ENCODE data around the gene SINHCAF.

The SINHCAF gene

DNA sequence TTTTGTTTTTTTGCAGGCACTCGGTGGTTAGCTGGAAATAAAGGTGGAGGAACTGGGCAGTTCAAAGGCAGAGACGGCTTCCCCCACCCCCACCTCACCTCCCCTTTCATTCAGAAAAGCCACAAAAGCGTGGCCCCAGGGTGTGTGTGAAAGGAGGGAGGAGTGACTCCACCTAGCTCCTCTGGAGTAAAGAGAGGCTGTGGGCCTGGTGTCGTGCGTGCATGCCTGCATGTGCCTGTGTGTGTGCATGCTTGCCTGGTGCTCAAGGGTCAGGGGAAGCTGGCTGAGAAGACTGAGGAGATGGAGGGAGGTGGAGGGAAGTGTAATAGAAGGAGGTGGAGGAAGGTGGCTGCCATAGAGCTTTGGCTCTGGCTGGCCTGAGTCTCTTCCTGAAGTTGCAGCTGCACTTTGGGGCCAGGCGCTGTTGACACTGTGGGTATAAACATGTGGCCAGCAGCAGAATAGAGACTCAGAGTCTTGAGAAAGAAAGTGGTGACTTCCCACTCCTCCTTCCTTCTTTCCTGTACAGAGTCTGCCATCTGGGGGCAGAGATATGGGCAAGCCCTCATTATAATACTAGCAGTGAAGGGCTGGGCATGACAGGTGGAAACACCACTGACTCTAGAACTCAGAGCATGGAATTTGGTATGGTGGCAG is 36.9 kb upstream of the SINHCAF start:
- no peaks in the 10 kb centered on the region for H3K27me3 ChIP-seq (ENCODE audit: insufficient read depth, low read length)
- H3K27ac ChIP-seq (ENCODE audit: low read depth, low read length): no peak overlapping the region
- no peaks in the 10 kb centered on the region for H3K79me2 ChIP-seq (ENCODE audit: control insufficient read depth, insufficient read depth, low read length, unreplicated experiment)
- peak overlapping the region; percentile 3 for H2AFZ ChIP-seq (ENCODE audit: low read length, unreplicated experiment)
- peak overlapping the region; percentile 39; the same call in 1 of the 2 replicates for H3K4me3 ChIP-seq (ENCODE audit: low read depth, low read length)
- no peaks in the 10 kb centered on the region for H3K4me1 ChIP-seq (ENCODE audit: control insufficient read depth, insufficient read depth, low read length, unreplicated experiment)
- no peaks in the 10 kb centered on the region for H3K36me3 ChIP-seq (ENCODE audit: insufficient read depth, low read length)

- Histone ChIP-seq H3K79me2 (ENCODE audit: control insufficient read depth, insufficient read depth, low read length, unreplicated experiment) (no peaks in the 10 kb centered on the region), H3K36me3 (ENCODE audit: insufficient read depth, low read length) (no peaks in the 10 kb centered on the region), H3K4me3 (ENCODE audit: low read depth, low read length) (peak overlapping the region; percentile 39), H2AFZ (ENCODE audit: low read length, unreplicated experiment) (peak overlapping the region; percentile 3), H3K27ac (ENCODE audit: low read depth, low read length) (no peak overlapping the region), H3K4me1 (ENCODE audit: control insufficient read depth, insufficient read depth, low read length, unreplicated experiment) (no peaks in the 10 kb centered on the region), H3K27me3 (ENCODE audit: insufficient read depth, low read length) (no peaks in the 10 kb centered on the region)
Observed at GRCh38 chr12:31362115-31362758, 36.3 kb upstream of the SINHCAF start.

GRCh38 chr12:31361730-31362114 is 35.8 kb upstream of the SINHCAF start:
- no peak overlapping the region for H3K27ac ChIP-seq (ENCODE audit: low read depth, low read length)
- no peaks in the 10 kb centered on the region for H3K79me2 ChIP-seq (ENCODE audit: control insufficient read depth, insufficient read depth, low read length, unreplicated experiment)
- H3K4me3 ChIP-seq (ENCODE audit: low read depth, low read length): no peak overlapping the region
- peak overlapping the region; percentile 3 for H2AFZ ChIP-seq (ENCODE audit: low read length, unreplicated experiment)
- no peaks in the 10 kb centered on the region for H3K36me3 ChIP-seq (ENCODE audit: insufficient read depth, low read length)
- H3K4me1 ChIP-seq (ENCODE audit: control insufficient read depth, insufficient read depth, low read length, unreplicated experiment): no peaks in the 10 kb centered on the region
- no peaks in the 10 kb centered on the region for H3K27me3 ChIP-seq (ENCODE audit: insufficient read depth, low read length)

- Histone ChIP-seq H3K36me3 (ENCODE audit: insufficient read depth, low read length) (no peaks in the 10 kb centered on the region), H3K79me2 (ENCODE audit: control insufficient read depth, insufficient read depth, low read length, unreplicated experiment) (no peaks in the 10 kb centered on the region), H3K4me3 (ENCODE audit: low read depth, low read length) (no peak overlapping the region), H3K4me1 (ENCODE audit: control insufficient read depth, insufficient read depth, low read length, unreplicated experiment) (no peaks in the 10 kb centered on the region), H3K27me3 (ENCODE audit: insufficient read depth, low read length) (peaks cover 3% of the 10 kb centered on the region; the same call in 1 of the 2 replicates), H2AFZ (ENCODE audit: low read length, unreplicated experiment) (no peak overlapping the region), H3K27ac (ENCODE audit: low read depth, low read length) (no peak overlapping the region)
Observed at GRCh38 chr12:31355747-31356107, 29.8 kb upstream of the SINHCAF start.

DNA sequence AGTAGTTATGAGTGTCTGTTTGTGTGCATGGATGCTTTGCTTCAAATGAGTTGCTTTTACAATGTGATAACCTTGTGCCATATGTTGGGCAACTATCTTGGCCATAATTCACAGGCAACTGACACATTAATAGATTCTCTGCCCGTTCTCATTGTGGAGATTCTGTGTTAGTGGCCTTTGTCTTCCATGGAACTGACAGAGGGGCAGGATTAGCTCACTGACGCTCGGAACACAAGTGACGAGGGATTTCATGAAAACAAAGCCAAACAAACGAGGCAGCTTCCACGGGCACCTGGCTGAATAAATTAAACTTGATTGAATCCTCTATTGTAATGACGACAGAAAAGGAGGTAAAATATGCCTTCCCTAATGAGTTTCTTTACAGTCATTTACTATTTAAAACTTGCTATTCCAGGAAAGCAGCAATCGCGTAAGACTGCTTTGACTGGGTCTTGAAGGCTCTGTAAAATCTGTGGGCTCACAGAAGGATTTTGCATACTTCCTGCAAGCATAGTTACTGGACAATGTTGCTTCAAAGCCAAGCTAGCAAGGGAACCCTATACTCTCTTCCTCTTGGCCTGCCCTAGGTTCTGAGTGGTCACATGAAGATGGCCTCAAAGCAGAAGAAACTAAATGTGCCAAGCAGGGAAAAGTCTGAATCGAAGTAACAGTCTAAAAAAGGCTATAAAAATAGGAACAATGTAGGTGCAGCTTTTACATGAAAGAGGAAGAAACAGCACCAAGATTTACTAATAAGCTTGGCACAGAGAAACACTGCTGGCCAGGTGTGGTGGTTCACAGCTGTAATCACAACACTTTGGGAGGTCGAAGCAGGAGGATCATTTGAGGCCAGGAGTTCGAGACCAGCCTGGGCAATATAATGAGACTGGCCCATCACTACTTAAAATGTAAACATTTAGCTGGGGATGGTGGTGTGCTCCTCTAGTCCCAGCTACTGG is 28.1 kb upstream of the SINHCAF start:
- Histone ChIP-seq H3K4me3 (ENCODE audit: low read depth, low read length) (no peak overlapping the region), H3K36me3 (ENCODE audit: insufficient read depth, low read length) (no peaks in the 10 kb centered on the region), H3K79me2 (ENCODE audit: control insufficient read depth, insufficient read depth, low read length, unreplicated experiment) (no peaks in the 10 kb centered on the region), H3K4me1 (ENCODE audit: control insufficient read depth, insufficient read depth, low read length, unreplicated experiment) (no peaks in the 10 kb centered on the region), H2AFZ (ENCODE audit: low read length, unreplicated experiment) (no peak overlapping the region), H3K27ac (ENCODE audit: low read depth, low read length) (no peak overlapping the region), H3K27me3 (ENCODE audit: insufficient read depth, low read length) (peaks cover 14% of the 10 kb centered on the region)

DNA sequence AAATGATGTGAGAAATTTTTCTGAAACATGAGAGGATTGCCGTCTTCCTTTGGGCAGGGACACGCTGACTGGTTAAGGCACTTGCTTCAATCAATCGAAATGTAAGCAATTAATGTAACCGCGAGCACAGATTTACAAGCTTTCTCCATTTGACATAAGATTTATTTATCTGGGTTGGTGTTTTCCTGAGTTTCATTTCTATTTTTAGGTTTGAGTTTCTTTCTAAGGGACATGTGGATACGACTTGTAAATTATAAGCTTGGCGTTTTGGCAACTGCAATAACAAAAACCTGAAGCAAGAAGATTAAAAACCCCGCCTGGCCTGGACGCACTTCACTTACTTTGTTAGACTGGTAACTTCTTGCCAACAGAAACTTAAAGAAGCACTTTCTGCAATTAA is 20.3 kb upstream of the SINHCAF start:
- no peaks in the 10 kb centered on the region for H3K4me1 ChIP-seq (ENCODE audit: control insufficient read depth, insufficient read depth, low read length, unreplicated experiment)
- H3K27me3 ChIP-seq (ENCODE audit: insufficient read depth, low read length): peaks cover 31% of the 10 kb centered on the region
- no peaks in the 10 kb centered on the region for H3K79me2 ChIP-seq (ENCODE audit: control insufficient read depth, insufficient read depth, low read length, unreplicated experiment)
- H2AFZ ChIP-seq (ENCODE audit: low read length, unreplicated experiment): no peak overlapping the region
- H3K36me3 ChIP-seq (ENCODE audit: insufficient read depth, low read length): no peaks in the 10 kb centered on the region
- H3K27ac ChIP-seq (ENCODE audit: low read depth, low read length): no peak overlapping the region
- H3K4me3 ChIP-seq (ENCODE audit: low read depth, low read length): no peak overlapping the region

DNA sequence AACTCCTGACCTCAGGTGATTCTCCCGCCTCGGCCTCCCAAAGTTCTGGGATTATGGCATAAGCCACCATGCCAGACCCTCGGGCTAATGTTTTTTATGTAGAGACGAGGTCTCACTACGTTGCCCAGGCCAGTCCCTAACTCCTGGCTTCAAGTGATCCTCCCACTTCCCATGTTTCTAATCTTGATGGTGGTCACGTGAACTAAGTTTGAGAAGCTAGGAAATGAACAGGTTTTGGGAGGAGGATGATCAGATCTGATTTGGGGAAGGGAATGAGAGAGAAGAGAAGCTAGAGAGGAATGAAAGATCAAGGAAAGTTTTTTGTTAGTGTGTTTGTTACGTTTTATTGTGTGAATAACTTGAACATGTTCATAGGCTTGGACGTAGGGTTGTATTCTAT is 17.2 kb upstream of the SINHCAF start:
- no peaks in the 10 kb centered on the region for H3K79me2 ChIP-seq (ENCODE audit: control insufficient read depth, insufficient read depth, low read length, unreplicated experiment)
- H3K27ac ChIP-seq (ENCODE audit: low read depth, low read length): no peak overlapping the region
- peaks cover 14% of the 10 kb centered on the region for H3K27me3 ChIP-seq (ENCODE audit: insufficient read depth, low read length)
- no peak overlapping the region for H2AFZ ChIP-seq (ENCODE audit: low read length, unreplicated experiment)
- H3K4me3 ChIP-seq (ENCODE audit: low read depth, low read length): no peak overlapping the region
- no peaks in the 10 kb centered on the region for H3K36me3 ChIP-seq (ENCODE audit: insufficient read depth, low read length)
- no peaks in the 10 kb centered on the region for H3K4me1 ChIP-seq (ENCODE audit: control insufficient read depth, insufficient read depth, low read length, unreplicated experiment)

GRCh38 chr12:31342286-31342685 is 16.3 kb upstream of the SINHCAF start:
- Histone ChIP-seq H3K4me3 (ENCODE audit: low read depth, low read length) (no peak overlapping the region), H2AFZ (ENCODE audit: low read length, unreplicated experiment) (no peak overlapping the region), H3K27me3 (ENCODE audit: insufficient read depth, low read length) (peaks cover 11% of the 10 kb centered on the region), H3K27ac (ENCODE audit: low read depth, low read length) (no peak overlapping the region), H3K79me2 (ENCODE audit: control insufficient read depth, insufficient read depth, low read length, unreplicated experiment) (no peaks in the 10 kb centered on the region), H3K4me1 (ENCODE audit: control insufficient read depth, insufficient read depth, low read length, unreplicated experiment) (no peaks in the 10 kb centered on the region), H3K36me3 (ENCODE audit: insufficient read depth, low read length) (no peaks in the 10 kb centered on the region)

- H3K27ac ChIP-seq (ENCODE audit: low read depth, low read length): no peak overlapping the region
- no peak overlapping the region for H2AFZ ChIP-seq (ENCODE audit: low read length, unreplicated experiment)
- no peaks in the 10 kb centered on the region for H3K27me3 ChIP-seq (ENCODE audit: insufficient read depth, low read length)
- H3K36me3 ChIP-seq (ENCODE audit: insufficient read depth, low read length): no peaks in the 10 kb centered on the region
- no peaks in the 10 kb centered on the region for H3K4me1 ChIP-seq (ENCODE audit: control insufficient read depth, insufficient read depth, low read length, unreplicated experiment)
- H3K79me2 ChIP-seq (ENCODE audit: control insufficient read depth, insufficient read depth, low read length, unreplicated experiment): no peaks in the 10 kb centered on the region
- H3K4me3 ChIP-seq (ENCODE audit: low read depth, low read length): no peak overlapping the region
Observed at GRCh38 chr12:31339831-31340622, 14.1 kb upstream of the SINHCAF start.

DNA sequence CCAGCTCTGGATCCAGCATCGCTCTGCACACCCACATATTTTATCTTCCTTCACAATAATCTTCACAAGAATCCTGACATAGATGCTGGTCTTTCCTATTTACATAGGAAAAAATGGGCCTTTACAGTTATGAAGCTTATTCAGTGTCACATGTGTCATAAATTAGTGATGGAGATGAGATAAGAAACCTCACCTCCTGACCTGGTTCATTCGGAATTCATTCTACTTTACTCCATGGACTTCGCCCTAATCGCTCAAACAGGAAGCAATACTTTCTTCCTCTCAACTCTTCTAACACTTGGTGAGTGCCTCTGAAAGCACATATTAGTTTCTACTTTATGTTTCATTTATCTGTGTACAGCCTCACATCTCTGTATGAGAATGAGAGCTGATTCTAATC is 12.0 kb upstream of the SINHCAF start:
- Histone ChIP-seq H2AFZ (ENCODE audit: low read length, unreplicated experiment) (no peak overlapping the region), H3K27ac (ENCODE audit: low read depth, low read length) (no peak overlapping the region), H3K4me1 (ENCODE audit: control insufficient read depth, insufficient read depth, low read length, unreplicated experiment) (no peaks in the 10 kb centered on the region), H3K79me2 (ENCODE audit: control insufficient read depth, insufficient read depth, low read length, unreplicated experiment) (no peaks in the 10 kb centered on the region), H3K27me3 (ENCODE audit: insufficient read depth, low read length) (peaks cover 3% of the 10 kb centered on the region; the same call in 1 of the 2 replicates), H3K4me3 (ENCODE audit: low read depth, low read length) (no peak overlapping the region), H3K36me3 (ENCODE audit: insufficient read depth, low read length) (no peaks in the 10 kb centered on the region)
